Activated naive CD4-positive, alpha-beta T cell treated with anti-CD3 and anti-CD28 coated beads, Interleukin-2, amount 50 U/mL, for 24 hours (primary cell): ENCODE measurements around the gene BCAS3.

Source experiments
- H3K27ac Mint-ChIP-seq: one replicate; pipeline ENCODE4 v1.8.0; 2021; ENCODE audit warnings: mild to moderate bottlenecking, mixed read lengths
- H3K27me3 Mint-ChIP-seq: one replicate; pipeline ENCODE4 v1.8.0; 2021; ENCODE audit warnings: mixed read lengths
- H3K36me3 Mint-ChIP-seq: one replicate; pipeline ENCODE4 v1.8.0; 2021; ENCODE audit warnings: mixed read lengths
- H3K4me1 Mint-ChIP-seq: one replicate; pipeline ENCODE4 v1.8.0; 2021; ENCODE audit warnings: mixed read lengths
- H3K4me3 Mint-ChIP-seq: one replicate; pipeline ENCODE4 v1.8.0; 2021; ENCODE audit warnings: mild to moderate bottlenecking, mixed read lengths
- H3K9me3 Mint-ChIP-seq: one replicate; pipeline ENCODE4 v1.8.0; 2021; ENCODE audit warnings: mixed read lengths

Gene BCAS3

GRCh38 chr17:61388561-61389356, 711.1 kb downstream of the BCAS3 start:
- Mint-ChIP-seq H3K4me1 (peaks cover 3% of the 10 kb centered on the region), H3K4me3 (no peak overlapping the region), H3K27ac (no peak overlapping the region), H3K9me3 (no peaks in the 10 kb centered on the region), H3K27me3 (peaks cover 3% of the 10 kb centered on the region), H3K36me3 (peaks cover 6% of the 10 kb centered on the region)

- peaks cover 3% of the 10 kb centered on the region for H3K4me1 Mint-ChIP-seq
- no peak overlapping the region for H3K4me3 Mint-ChIP-seq
- peaks cover 6% of the 10 kb centered on the region for H3K36me3 Mint-ChIP-seq
- no peak overlapping the region for H3K27ac Mint-ChIP-seq
- no peaks in the 10 kb centered on the region for H3K9me3 Mint-ChIP-seq
- H3K27me3 Mint-ChIP-seq, result peaks cover 4% of the 10 kb centered on the region
Observed at GRCh38 chr17:61389670-61390478, 712.2 kb downstream of the BCAS3 start.

GRCh38 chr17:61390479-61390791, 712.8 kb downstream of the BCAS3 start:
- Mint-ChIP-seq H3K4me1 (peaks cover 3% of the 10 kb centered on the region), H3K27me3 (peaks cover 8% of the 10 kb centered on the region), H3K4me3 (no peak overlapping the region)

GRCh38 chr17:61391595-61392291, 714.1 kb downstream of the BCAS3 start:
- peaks cover 10% of the 10 kb centered on the region for H3K27me3 Mint-ChIP-seq
- H3K36me3 Mint-ChIP-seq, result peaks cover 4% of the 10 kb centered on the region
- H3K4me3 Mint-ChIP-seq, result no peak overlapping the region
- H3K4me1 Mint-ChIP-seq, result peaks cover 3% of the 10 kb centered on the region
- no peak overlapping the region for H3K27ac Mint-ChIP-seq
- H3K9me3 Mint-ChIP-seq, result no peaks in the 10 kb centered on the region

More at GRCh38 chr17:61390479-61390791, 712.8 kb downstream of the BCAS3 start:
- Mint-ChIP-seq H3K27ac (no peak overlapping the region), H3K36me3 (peaks cover 4% of the 10 kb centered on the region), H3K9me3 (no peaks in the 10 kb centered on the region)

- Mint-ChIP-seq H3K36me3 (peaks cover 4% of the 10 kb centered on the region), H3K4me3 (no peak overlapping the region), H3K4me1 (peaks cover 3% of the 10 kb centered on the region), H3K27me3 (peaks cover 11% of the 10 kb centered on the region), H3K9me3 (no peaks in the 10 kb centered on the region), H3K27ac (no peak overlapping the region)
Observed at GRCh38 chr17:61392679-61393078, 715.0 kb downstream of the BCAS3 start.

DNA sequence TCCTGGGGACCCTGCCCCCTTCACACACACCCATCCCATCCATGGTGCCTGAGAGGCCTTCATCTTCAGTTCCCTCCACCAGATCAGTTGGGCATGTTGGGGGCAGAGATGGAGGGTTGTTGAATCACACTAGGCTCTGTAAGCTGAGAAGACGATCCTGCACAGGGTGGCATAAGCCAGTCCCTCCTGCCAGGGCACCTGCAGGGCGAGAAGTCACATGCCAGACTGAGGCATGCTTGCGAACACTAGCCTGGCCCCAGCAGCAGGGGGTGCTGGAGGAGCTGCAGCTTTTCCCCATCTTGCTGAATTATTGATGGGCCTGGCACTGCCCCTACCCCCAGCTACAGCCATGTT, 715.9 kb downstream of the BCAS3 start:
- no peaks in the 10 kb centered on the region for H3K9me3 Mint-ChIP-seq
- H3K27ac Mint-ChIP-seq, result no peak overlapping the region
- no peak overlapping the region for H3K4me3 Mint-ChIP-seq
- H3K4me1 Mint-ChIP-seq, result peaks cover 11% of the 10 kb centered on the region
- H3K36me3 Mint-ChIP-seq, result peaks cover 5% of the 10 kb centered on the region
- peaks cover 18% of the 10 kb centered on the region for H3K27me3 Mint-ChIP-seq

DNA sequence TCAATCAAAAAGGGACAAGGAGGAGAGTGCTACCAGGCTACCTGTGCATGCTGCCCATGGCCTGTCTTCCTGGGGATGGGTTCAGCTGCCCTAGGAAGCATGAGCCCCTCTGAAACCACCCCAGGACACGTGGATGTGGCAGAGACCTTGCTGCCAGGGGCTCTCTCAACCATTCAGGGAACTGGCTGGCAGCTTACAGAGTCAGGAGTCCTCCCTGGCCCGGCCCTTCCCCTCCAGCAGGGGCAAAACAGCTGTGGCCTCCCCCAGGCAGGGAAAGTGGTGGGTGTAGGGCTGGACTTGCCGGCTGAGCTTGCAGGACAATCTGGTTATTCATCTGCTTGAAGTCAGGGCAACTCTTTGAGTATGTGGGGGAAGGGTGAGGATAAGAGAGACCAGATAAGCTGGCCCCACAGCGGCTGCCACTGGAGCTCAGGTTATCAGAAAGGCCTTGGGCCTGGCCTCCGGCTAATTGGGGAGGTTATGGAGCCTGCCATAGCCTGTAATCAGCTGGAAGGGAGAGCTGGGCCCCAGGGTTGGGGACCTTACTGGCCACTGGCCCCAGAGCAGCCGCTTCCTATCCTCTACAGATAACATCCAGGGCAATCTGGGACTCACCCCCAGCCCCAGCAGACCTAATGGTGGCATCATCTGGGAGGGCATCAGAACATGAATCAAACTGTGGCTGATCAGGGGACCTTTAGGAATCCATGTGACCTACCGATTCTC, 716.4 kb downstream of the BCAS3 start:
- no peak overlapping the region for H3K4me3 Mint-ChIP-seq
- no peak overlapping the region for H3K27ac Mint-ChIP-seq
- H3K9me3 Mint-ChIP-seq, result no peaks in the 10 kb centered on the region
- peaks cover 20% of the 10 kb centered on the region for H3K27me3 Mint-ChIP-seq
- peaks cover 14% of the 10 kb centered on the region for H3K4me1 Mint-ChIP-seq
- H3K36me3 Mint-ChIP-seq, result peaks cover 7% of the 10 kb centered on the region

DNA sequence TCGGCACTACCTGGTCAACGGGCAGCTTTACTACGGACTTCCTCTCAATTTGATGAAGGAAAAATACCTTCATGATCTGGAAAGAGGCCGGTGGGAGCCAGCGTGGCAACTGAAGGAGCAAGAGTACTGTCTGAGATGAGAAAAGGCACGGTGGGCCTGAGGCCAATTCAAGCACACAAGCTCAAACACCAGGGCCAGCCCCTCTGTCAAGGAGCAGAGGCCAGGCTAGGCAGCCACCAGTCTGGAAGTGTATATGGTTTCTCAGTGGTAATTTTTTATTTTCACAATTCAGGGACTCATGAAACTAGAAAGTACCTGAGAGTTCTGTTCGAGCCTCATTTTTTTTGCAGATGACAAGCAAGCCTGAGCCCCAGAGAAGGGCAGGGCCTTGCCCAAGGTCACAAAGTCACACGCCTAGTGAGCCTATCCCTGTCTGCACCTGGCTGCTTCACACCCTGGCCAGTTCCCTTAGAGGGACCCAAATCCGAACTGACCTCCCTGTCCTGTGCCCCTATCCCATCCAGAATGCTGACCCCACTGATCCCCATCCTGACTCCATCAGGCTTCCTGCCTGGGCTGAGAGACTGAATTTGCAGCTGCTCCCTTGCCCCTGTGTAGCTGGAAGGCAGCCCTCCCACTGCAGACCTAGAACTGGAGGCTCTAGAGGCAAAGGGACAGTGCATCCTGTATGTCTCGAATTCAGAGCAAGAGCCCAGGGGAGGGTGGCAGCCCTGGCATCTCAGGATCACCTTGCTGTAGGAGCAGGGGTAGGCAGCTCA, 717.2 kb downstream of the BCAS3 start:
- Mint-ChIP-seq H3K4me1 (peaks cover 12% of the 10 kb centered on the region), H3K27me3 (peaks cover 18% of the 10 kb centered on the region), H3K9me3 (no peaks in the 10 kb centered on the region), H3K27ac (no peak overlapping the region), H3K36me3 (peaks cover 7% of the 10 kb centered on the region), H3K4me3 (no peak overlapping the region)

GRCh38 chr17:61395409-61395982, 717.8 kb downstream of the BCAS3 start:
- H3K4me1 Mint-ChIP-seq, result peaks cover 12% of the 10 kb centered on the region
- no peak overlapping the region for H3K4me3 Mint-ChIP-seq
- H3K27me3 Mint-ChIP-seq, result peaks cover 18% of the 10 kb centered on the region
- no peaks in the 10 kb centered on the region for H3K9me3 Mint-ChIP-seq
- H3K27ac Mint-ChIP-seq, result peak overlapping the region; percentile 76
- H3K36me3 Mint-ChIP-seq, result peaks cover 7% of the 10 kb centered on the region

- Mint-ChIP-seq H3K27me3 (peaks cover 23% of the 10 kb centered on the region), H3K4me1 (peaks cover 18% of the 10 kb centered on the region), H3K36me3 (peaks cover 7% of the 10 kb centered on the region), H3K4me3 (no peak overlapping the region), H3K9me3 (no peaks in the 10 kb centered on the region), H3K27ac (no peak overlapping the region)
Observed at GRCh38 chr17:61395983-61396585, 718.4 kb downstream of the BCAS3 start.

DNA sequence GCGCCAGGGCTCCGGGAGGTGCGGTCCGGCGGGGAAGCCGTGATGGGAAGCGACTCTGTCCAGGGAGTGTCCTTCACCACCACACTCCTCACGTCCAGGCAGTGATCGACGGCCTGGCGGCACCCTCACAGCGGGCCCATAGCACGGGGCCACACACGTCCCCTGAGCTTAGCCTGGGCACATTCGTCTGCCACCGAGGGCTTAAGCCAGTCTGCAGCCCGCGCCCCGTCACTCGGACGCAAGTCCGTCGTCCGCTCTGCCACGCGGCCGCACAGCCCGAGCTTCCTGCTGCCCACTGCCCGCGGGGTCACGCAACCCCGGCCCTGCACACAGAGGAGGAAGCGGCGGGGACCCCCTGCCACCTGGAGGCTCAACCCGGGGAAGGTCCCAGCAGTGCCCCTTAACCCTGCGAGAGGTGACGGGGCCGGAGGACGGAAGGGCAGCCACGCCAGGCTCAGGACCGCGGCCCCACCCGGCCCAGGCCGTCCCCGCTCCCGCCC, 719.0 kb downstream of the BCAS3 start:
- H3K4me1 Mint-ChIP-seq, result peaks cover 21% of the 10 kb centered on the region
- peaks cover 7% of the 10 kb centered on the region for H3K36me3 Mint-ChIP-seq
- H3K27me3 Mint-ChIP-seq, result peaks cover 29% of the 10 kb centered on the region
- no peaks in the 10 kb centered on the region for H3K9me3 Mint-ChIP-seq
- no peak overlapping the region for H3K27ac Mint-ChIP-seq
- H3K4me3 Mint-ChIP-seq, result no peak overlapping the region

- H3K4me3 Mint-ChIP-seq, result no peak overlapping the region
- peaks cover 5% of the 10 kb centered on the region for H3K36me3 Mint-ChIP-seq
- no peaks in the 10 kb centered on the region for H3K9me3 Mint-ChIP-seq
- H3K27me3 Mint-ChIP-seq, result peaks cover 30% of the 10 kb centered on the region
- no peak overlapping the region for H3K27ac Mint-ChIP-seq
- peaks cover 22% of the 10 kb centered on the region for H3K4me1 Mint-ChIP-seq
Observed at GRCh38 chr17:61397086-61397842, 719.6 kb downstream of the BCAS3 start.

DNA sequence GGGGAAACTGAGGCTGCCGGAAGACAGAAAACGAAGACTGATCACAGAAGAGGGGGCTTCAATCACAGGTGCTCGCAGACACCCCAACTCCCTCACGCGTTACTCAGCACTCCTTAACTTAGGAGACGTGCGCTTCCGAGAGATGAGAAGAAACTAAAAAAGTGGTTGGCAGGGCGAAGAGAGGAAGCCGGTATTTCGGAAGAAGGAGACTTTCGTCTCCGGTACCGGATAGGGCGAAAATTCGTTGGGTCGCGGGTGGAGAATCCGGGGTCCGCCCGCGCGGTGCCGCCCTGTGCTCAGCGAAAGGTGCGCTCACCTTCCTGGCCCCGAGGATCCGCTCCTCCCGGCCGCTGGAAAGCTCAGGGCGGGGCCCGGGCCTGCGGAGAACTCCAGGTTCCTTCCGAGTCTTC, 721.1 kb downstream of the BCAS3 start:
- peaks cover 44% of the 10 kb centered on the region for H3K27me3 Mint-ChIP-seq

More for the DNA sequence above, 721.1 kb downstream of the BCAS3 start:
- Mint-ChIP-seq H3K36me3 (peaks cover 6% of the 10 kb centered on the region), H3K27ac (peak overlapping the region; percentile 87), H3K9me3 (no peaks in the 10 kb centered on the region), H3K4me1 (peaks cover 35% of the 10 kb centered on the region), H3K4me3 (peak overlapping the region; percentile 84)
